CD4-positive, alpha-beta T cell (primary cell): ENCODE data around the gene INPP5B. TPM values are rescaled to one million over a fixed set of nuclear protein-coding genes. Genes with fewer than 3 reads are reported as not detected.

Experiments used
- ATAC-seq: fragments of 200-7000 bp; cut with Tn5 transposase; one replicate; pipeline ENCODE4 v1.10.0; 2022; ENCODE audit warnings: mild to moderate bottlenecking; ENCODE audit not compliant: poor library complexity
- CTCF ChIA-PET: fragments of 350-600 bp; sonication (Branson Sonifier 250); formaldehyde crosslinking; loops from one replicate; lab custom pipeline; 2021; ENCODE audit warnings: antibody characterized with exemption, inconsistent platforms; lab: Charles Lee
- POLR2A ChIA-PET: fragments of 350-600 bp; sonication (Branson Sonifier 250); formaldehyde crosslinking; loops from one replicate; lab custom pipeline; 2021; ENCODE audit warnings: antibody characterized with exemption, inconsistent platforms; lab: Charles Lee
- DNase-seq, 14 experiments: peaks; one replicate each; pipeline ENCODE4 v3.0.0-alpha.2; 2013 to 2020; ENCODE audit warnings: mixed read lengths in 2 of 14
- H3K27ac ChIP-seq, 2 donors: one replicate each; pipeline versions ENCODE4 v1.5.1 to v1.7.0; 2013; ENCODE audit warnings: low read length in 2 of 2, low read depth in 1 of 2, mild to moderate bottlenecking in 1 of 2
- H3K27me3 ChIP-seq, 2 experiments: 1 replicate in 1 of 2; 2 replicates in 1 of 2; pipeline versions ENCODE4 v1.6.1 to v1.7.0; 2013; ENCODE audit warnings: low read length in 2 of 2, control low read depth in 1 of 2, mild to moderate bottlenecking in 1 of 2, moderate library complexity in 1 of 2; ENCODE audit not compliant: insufficient read depth in 2 of 2, control insufficient read depth in 1 of 2
- H3K36me3 ChIP-seq: one replicate; pipeline ENCODE4 v1.6.1; 2013; ENCODE audit warnings: low read length, control low read depth; ENCODE audit not compliant: insufficient read depth
- H3K4me1 ChIP-seq: one replicate; pipeline ENCODE4 v1.6.1; 2013; ENCODE audit warnings: low read length, control low read depth; ENCODE audit not compliant: insufficient read depth
- H3K4me3 ChIP-seq: one replicate; pipeline ENCODE4 v1.5.1; 2013; ENCODE audit warnings: mild to moderate bottlenecking, low read length, moderate library complexity
- H3K9me3 ChIP-seq, 2 experiments: 1 replicate in 1 of 2; 2 replicates in 1 of 2; pipeline versions ENCODE4 v1.6.1 to v1.7.0; 2013; ENCODE audit warnings: low read length in 2 of 2, mild to moderate bottlenecking in 2 of 2, control low read depth in 1 of 2, moderate library complexity in 1 of 2; ENCODE audit not compliant: control insufficient read depth in 1 of 2, insufficient read depth in 1 of 2
- H3K27ac Mint-ChIP-seq: one replicate; pipeline ENCODE4 v1.8.0; 2020; ENCODE audit warnings: mixed read lengths
- H3K27me3 Mint-ChIP-seq: one replicate; pipeline ENCODE4 v1.8.0; 2021; ENCODE audit warnings: mixed read lengths
- H3K36me3 Mint-ChIP-seq: one replicate; pipeline ENCODE4 v1.8.0; 2021; ENCODE audit warnings: low read depth, mixed read lengths
- H3K4me1 Mint-ChIP-seq: one replicate; pipeline ENCODE4 v1.8.0; 2021; ENCODE audit warnings: low read depth, mixed read lengths
- H3K4me3 Mint-ChIP-seq: one replicate; pipeline ENCODE4 v1.8.0; 2020; ENCODE audit warnings: mild to moderate bottlenecking, mixed read lengths
- H3K9me3 Mint-ChIP-seq: one replicate; pipeline ENCODE4 v1.8.0; 2020; ENCODE audit warnings: mixed read lengths
- intact Hi-C, 2 experiments: fragments of 100-400 bp; cut with DNase I in 1 of 2; cut with micrococcal nuclease in 1 of 2; formaldehyde crosslinking; loops; one replicate each; pipeline versions ENCODE4 v1.15.1 to v1.9.0; 2023 to 2025; cut with DNase I, micrococcal nuclease
- polyA plus RNA-seq, 2 donors: library from polyadenylated mRNA; unstranded; fragments of 120-200 nt; gene quantifications; one replicate each; pipeline ENCODE4 v1.2.1, GENCODE V29; 2013
- total RNA-seq, 174 experiments: library from RNA in 2 of 174; stranded (reverse) in 2 of 174; gene quantifications; one replicate each; pipeline ENCODE4 v1.2.3 and lab custom pipeline; 2021 to 2026
- TF ChIP-seq, protein P1 (sequence below): fragments of 200-600 bp; IDR thresholded peaks from one replicate; pipeline ENCODE4 v1.8.0; 2022; ENCODE audit warnings: antibody characterized with exemption, mild to moderate bottlenecking

Gene INPP5B
- total RNA-seq (10 to 100 TPM; 11.7 to 12.7 TPM), total RNA-seq (lab: John Stamatoyannopoulos, UW) (18.5 to 83.8 (median 51.7) reads per million in 172 experiments)
- polyA plus RNA-seq (2013, experiment 1 of 2) = 19.0 TPM
- polyA plus RNA-seq (2013, experiment 2 of 2) = 20.1 TPM

DNA sequence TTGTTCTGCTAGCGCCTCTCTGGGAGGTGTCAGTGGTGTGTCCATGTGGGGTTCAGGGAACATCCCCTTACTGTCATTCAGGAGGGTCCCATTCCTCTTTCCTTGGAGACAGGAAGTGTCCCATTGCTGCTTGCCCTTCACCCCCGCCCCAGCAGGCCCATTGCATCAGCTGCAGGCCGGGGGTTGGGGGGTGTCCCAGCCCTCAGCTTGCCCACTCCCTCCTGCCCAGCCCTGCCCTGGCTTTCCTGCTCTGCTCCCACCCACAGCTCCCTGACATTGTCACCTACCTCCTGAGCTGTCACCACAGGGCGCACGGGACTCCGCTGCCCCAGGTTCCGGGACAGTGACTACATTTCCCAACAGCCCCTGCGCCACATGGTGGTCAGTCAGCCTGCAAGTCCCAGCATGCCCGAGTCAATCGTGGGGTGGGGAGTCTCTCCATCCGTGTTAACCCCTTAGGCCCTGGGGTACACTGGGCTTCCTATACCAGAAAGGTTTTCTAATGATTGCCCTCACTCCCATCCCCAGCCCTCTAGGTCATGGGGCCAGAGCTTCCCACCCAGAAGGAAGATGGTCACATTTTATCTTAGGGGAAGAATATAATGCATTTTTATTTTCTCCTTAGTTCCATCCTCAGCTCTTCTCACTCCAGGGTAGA, at the start of gene INPP5B:
TSS of gene INPP5B (minus strand) at position 351 of the 658 bp plus-strand sequence. CDS start 745 bp downstream, outside the sequence.
- H3K9me3 Mint-ChIP-seq = no peaks in the 10 kb centered on the region
- TF ChIP-seq, protein P1, sequence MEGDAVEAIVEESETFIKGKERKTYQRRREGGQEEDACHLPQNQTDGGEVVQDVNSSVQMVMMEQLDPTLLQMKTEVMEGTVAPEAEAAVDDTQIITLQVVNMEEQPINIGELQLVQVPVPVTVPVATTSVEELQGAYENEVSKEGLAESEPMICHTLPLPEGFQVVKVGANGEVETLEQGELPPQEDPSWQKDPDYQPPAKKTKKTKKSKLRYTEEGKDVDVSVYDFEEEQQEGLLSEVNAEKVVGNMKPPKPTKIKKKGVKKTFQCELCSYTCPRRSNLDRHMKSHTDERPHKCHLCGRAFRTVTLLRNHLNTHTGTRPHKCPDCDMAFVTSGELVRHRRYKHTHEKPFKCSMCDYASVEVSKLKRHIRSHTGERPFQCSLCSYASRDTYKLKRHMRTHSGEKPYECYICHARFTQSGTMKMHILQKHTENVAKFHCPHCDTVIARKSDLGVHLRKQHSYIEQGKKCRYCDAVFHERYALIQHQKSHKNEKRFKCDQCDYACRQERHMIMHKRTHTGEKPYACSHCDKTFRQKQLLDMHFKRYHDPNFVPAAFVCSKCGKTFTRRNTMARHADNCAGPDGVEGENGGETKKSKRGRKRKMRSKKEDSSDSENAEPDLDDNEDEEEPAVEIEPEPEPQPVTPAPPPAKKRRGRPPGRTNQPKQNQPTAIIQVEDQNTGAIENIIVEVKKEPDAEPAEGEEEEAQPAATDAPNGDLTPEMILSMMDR = no peak
- H3K4me1 ChIP-seq = peaks cover 19% of the 10 kb centered on the region
- DNase-seq = peak in 13 of 14 experiments; percentile 25 to 81 (median 51)
- peak within 1 kb of the TSS; percentile 70 for H3K27ac Mint-ChIP-seq
- peak within 1 kb of the TSS; percentile 89 for H3K4me3 Mint-ChIP-seq
- no peaks in the 10 kb centered on the region for H3K9me3 ChIP-seq
- intact Hi-C loops = loop anchor here in 1 of 2 experiments (2.0 to 5.0 kb wide), 2 partner anchors 40 to 138 kb away; partner anchors contain the start of gene YRDC
- H3K27me3 Mint-ChIP-seq = no peaks in the 10 kb centered on the region
- H3K36me3 ChIP-seq = no peaks in the 10 kb centered on the region
- CTCF ChIA-PET = no interaction called here
- peaks cover 16% of the 10 kb centered on the region for H3K4me1 Mint-ChIP-seq
- peak within 1 kb of the TSS; percentile 61 for H3K4me3 ChIP-seq
- no peaks in the 10 kb centered on the region for H3K27me3 ChIP-seq
- H3K36me3 Mint-ChIP-seq = no peaks in the 10 kb centered on the region
- POLR2A ChIA-PET = interaction anchor here (0.6 to 1.1 kb wide), 3 partner anchors 15 to 393 kb away, joined by 3 read pairs; partner anchors contain the start of genes SNIP1 and UTP11
- peak within 1 kb of the TSS; percentile 15 to 19 for H3K27ac ChIP-seq
- peak; percentile 83 for ATAC-seq

DNA sequence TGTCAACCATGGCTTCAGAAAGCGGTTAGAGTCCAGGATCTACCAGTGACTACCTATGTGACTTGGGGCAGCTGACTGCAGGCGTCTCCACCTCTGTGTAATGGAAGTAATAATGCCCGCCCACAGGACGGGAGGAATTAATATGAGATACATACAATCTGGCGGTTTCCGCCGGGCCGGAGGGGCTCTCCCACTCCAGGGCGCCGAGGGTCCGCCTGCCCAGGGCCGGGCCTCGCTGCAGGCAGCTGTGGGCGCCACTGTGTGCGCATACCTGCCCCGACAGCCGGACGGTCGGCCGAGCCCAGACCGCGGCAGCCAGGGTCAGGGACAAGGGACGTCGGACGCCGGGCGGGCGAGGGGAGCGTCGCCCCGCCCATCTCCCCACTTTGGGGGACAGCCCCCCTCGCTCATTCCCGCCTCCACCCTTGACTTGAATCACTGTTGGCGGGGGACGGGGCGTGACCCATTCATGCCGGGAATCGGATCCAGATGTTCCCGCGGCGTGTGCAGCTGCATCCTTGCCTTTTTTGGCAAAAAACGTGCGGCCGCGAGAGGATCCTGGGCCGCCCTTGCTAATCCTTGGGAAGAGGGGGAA, 49.0 kb upstream of the INPP5B start:
- no peaks in the 10 kb centered on the region for H3K27me3 Mint-ChIP-seq
- ChIA-PET POLR2A (no interaction called here), CTCF (no interaction called here)
- Histone ChIP-seq H3K36me3 (peaks cover 11% of the 10 kb centered on the region), H3K4me1 (peaks cover 37% of the 10 kb centered on the region), H3K27me3 (no peaks in the 10 kb centered on the region), H3K27ac (peak overlapping the region in 1 of 2 donors; percentile 21), H3K9me3 (no peaks in the 10 kb centered on the region), H3K4me3 (peak overlapping the region; percentile 12)
- H3K9me3 Mint-ChIP-seq = no peaks in the 10 kb centered on the region
- intact Hi-C loops = no loop called here
- DNase-seq (peak in 3 of 14 experiments; percentile 33 to 54 (median 39)), ATAC-seq (peak; percentile 47)
- H3K4me1 Mint-ChIP-seq = peaks cover 24% of the 10 kb centered on the region
- H3K36me3 Mint-ChIP-seq = no peaks in the 10 kb centered on the region
- TF ChIP-seq, protein P1 = no peak
- H3K27ac Mint-ChIP-seq = peak overlapping the region; percentile 73
- H3K4me3 Mint-ChIP-seq = peak overlapping the region; percentile 70

DNA sequence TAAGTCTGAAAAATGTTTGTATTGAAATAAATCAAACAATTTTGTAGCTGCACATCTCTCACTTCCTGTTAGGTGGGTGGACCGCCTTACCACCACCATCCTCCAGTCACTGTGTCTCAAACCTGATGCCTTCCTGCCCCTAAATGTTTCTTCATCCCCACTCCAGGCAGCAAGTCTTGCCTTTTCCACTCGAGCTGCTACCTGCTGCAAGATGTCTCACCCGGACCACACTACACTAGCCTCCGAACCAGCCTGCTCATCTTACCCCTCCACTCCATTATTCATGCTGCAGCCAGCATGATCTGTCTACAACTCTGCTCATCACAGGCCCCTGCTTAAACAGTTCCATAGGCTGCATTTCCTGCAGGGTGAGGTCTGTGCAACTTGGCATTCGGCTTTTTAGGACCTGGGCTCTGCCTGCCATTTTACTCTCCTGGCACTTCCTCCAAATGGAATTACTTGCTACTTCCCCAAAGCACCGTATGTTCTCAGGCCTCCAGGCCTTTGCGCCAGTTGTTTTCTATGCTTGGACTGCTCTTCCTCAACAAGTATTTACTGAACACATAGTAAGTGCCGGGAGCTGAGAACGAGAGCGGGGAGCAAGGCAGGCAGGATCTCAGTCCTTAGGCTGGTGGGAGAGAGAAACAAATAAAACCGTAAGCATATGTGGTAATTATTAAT, 48.2 kb upstream of the INPP5B start:
- intact Hi-C loops = loop anchor here in 1 of 2 experiments (5.0 kb wide), 1 partner anchor 303 kb away; the partner anchor contains the start of gene CDCA8
- Histone ChIP-seq H3K27ac (peak overlapping the region; percentile 5 to 17), H3K4me3 (no peak overlapping the region), H3K36me3 (peaks cover 11% of the 10 kb centered on the region), H3K27me3 (no peaks in the 10 kb centered on the region), H3K4me1 (peaks cover 36% of the 10 kb centered on the region), H3K9me3 (no peaks in the 10 kb centered on the region)
- Mint-ChIP-seq H3K27ac (peak overlapping the region; percentile 73), H3K9me3 (no peaks in the 10 kb centered on the region), H3K4me3 (peak overlapping the region; percentile 78), H3K27me3 (no peaks in the 10 kb centered on the region), H3K36me3 (peaks cover 3% of the 10 kb centered on the region), H3K4me1 (peaks cover 23% of the 10 kb centered on the region)
- ATAC-seq (no peak), DNase-seq (peak in 1 of 14 experiments; percentile 21)
- ChIA-PET CTCF (no interaction called here), POLR2A (interaction anchor here (1.2 to 2.0 kb wide), 3 partner anchors 9 to 187 kb away, joined by 3 to 11 read pairs (median 4); partner anchors contain the start of genes C1orf122, UTP11 and YRDC)
- TF ChIP-seq, protein P1 = no peak
